Sigmoid colon (tissue), 7 donors: ENCODE data around the gene PLK3. TPM values are rescaled to one million over a fixed set of nuclear protein-coding genes. Genes with fewer than 3 reads are reported as not detected.
A peak's percentile ranks its signal among the peaks of the same experiment; 100 is the strongest.

ENCODE experiments used
- DNase-seq: peaks from one replicate; pipeline ENCODE4 v3.0.0-alpha.2; 2019
- H3K27ac ChIP-seq, 4 donors: fragments of 200-600 bp; sonication (generic); one replicate each; pipeline ENCODE4 v1.5.1; 2016 to 2019; ENCODE audit warnings: mild to moderate bottlenecking in 1 of 4
- H3K27me3 ChIP-seq, 3 donors: fragments of 200-600 bp; sonication (generic); one replicate each; pipeline ENCODE4 v1.5.1; 2019; ENCODE audit warnings: mild to moderate bottlenecking in 1 of 3
- H3K36me3 ChIP-seq, 4 donors: fragments of 200-600 bp; sonication (generic); one replicate each; pipeline ENCODE4 v1.5.1; 2016 to 2019
- H3K4me1 ChIP-seq, 4 donors: fragments of 200-600 bp; sonication (generic); one replicate each; pipeline ENCODE4 v1.5.1; 2017 to 2019
- H3K4me3 ChIP-seq, 4 donors: fragments of 200-600 bp; sonication (generic); one replicate each; pipeline ENCODE4 v1.5.1; 2017 to 2019; ENCODE audit warnings: mild to moderate bottlenecking in 2 of 4, moderate library complexity in 1 of 4
- H3K9me3 ChIP-seq, 4 donors: fragments of 200-600 bp in 3 of 4; sonication (generic) in 3 of 4; one replicate each; pipeline versions ENCODE4 v1.5.1 to v1.6.1; 2013 to 2019
- EP300 ChIP-seq, 4 donors: sonication (generic); formaldehyde crosslinking; IDR thresholded peaks; one replicate each; pipeline ENCODE4 v1.6.1; 2017; ENCODE audit warnings: antibody characterized with exemption in 4 of 4
- POLR2A ChIP-seq, 2 donors: fragments of 450-650 bp; IDR thresholded peaks; one replicate each; pipeline ENCODE4 v1.6.1; 2016; ENCODE audit warnings: antibody characterized with exemption in 2 of 2, mild to moderate bottlenecking in 2 of 2, moderate library complexity in 2 of 2
- POLR2AphosphoS5 ChIP-seq, 4 donors: sonication (generic); formaldehyde crosslinking; IDR thresholded peaks; one replicate each; pipeline ENCODE4 v1.6.1; 2017; ENCODE audit warnings: antibody characterized with exemption in 4 of 4
- WGBS, 2 donors: extraction: QIAGEN DNeasy Blood & Tissue Kit; methylation state at CpG; one replicate each; pipeline ENCODE4 v1.1.7; 2013; 5-methylcytosine and 5-hydroxymethylcytosine counted together
- intact Hi-C: fragments of 100-400 bp; cut with DNase I; formaldehyde crosslinking; loops from one replicate; pipeline ENCODE4 v1.15.1; 2023
- polyA plus RNA-seq, 3 donors: library from polyadenylated mRNA; stranded (reverse); fragments of 200-250 nt; gene quantifications; one replicate each; pipeline ENCODE4 v1.2.3, GENCODE V29; 2013
- total RNA-seq, 4 donors: library from RNA; depleted of rRNA; stranded (reverse); fragments of >200 nt; gene quantifications; one replicate each; pipeline ENCODE4 v1.1.0, GENCODE V29; 2016
- TF ChIP-seq, protein P1 (sequence below), 4 experiments: fragments of 450-650 bp in 3 of 4; fragments of 200-600 bp in 1 of 4; IDR thresholded peaks; one replicate each; pipeline ENCODE4 v1.5.1; 2016 to 2019; ENCODE audit warnings: antibody characterized with exemption in 4 of 4, mild to moderate bottlenecking in 3 of 4, moderate library complexity in 2 of 4
- donor health status: healthy with polysubstance abuse.
- donor health status: Bipolar disorder and iron deficiency.
- donor health status: healthy.

PLK3 gene
- total and polyA plus RNA-seq, 7 donors: 7.2 to 28.1 (median 10.2) TPM

GRCh38 chr1:44806025-44806703 is 6.0 kb downstream of the PLK3 start:
- H3K9me3 ChIP-seq: no peaks in the 10 kb centered on the region
- H3K36me3 ChIP-seq: peaks cover 0 to 40% (median 10%) of the 10 kb centered on the region in 4 donors
- H3K27ac ChIP-seq: peak overlapping the region; percentile 88 to 98 (median 95)
- WGBS, 2 donors: 96 to 97% methylated on average over 70 of the region's 70 CpGs
- TF ChIP-seq EP300 (IDR thresholded peaks at IDR 0.05) (no peak), POLR2A (IDR thresholded peaks at IDR 0.05) (no peak), POLR2AphosphoS5 (IDR thresholded peaks at IDR 0.05) (no peak)
- TF ChIP-seq, protein P1, sequence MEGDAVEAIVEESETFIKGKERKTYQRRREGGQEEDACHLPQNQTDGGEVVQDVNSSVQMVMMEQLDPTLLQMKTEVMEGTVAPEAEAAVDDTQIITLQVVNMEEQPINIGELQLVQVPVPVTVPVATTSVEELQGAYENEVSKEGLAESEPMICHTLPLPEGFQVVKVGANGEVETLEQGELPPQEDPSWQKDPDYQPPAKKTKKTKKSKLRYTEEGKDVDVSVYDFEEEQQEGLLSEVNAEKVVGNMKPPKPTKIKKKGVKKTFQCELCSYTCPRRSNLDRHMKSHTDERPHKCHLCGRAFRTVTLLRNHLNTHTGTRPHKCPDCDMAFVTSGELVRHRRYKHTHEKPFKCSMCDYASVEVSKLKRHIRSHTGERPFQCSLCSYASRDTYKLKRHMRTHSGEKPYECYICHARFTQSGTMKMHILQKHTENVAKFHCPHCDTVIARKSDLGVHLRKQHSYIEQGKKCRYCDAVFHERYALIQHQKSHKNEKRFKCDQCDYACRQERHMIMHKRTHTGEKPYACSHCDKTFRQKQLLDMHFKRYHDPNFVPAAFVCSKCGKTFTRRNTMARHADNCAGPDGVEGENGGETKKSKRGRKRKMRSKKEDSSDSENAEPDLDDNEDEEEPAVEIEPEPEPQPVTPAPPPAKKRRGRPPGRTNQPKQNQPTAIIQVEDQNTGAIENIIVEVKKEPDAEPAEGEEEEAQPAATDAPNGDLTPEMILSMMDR (IDR thresholded peaks at IDR 0.05): no peak
- no peaks in the 10 kb centered on the region for H3K27me3 ChIP-seq
- no peak overlapping the region for H3K4me3 ChIP-seq
- intact Hi-C loops: loop anchor here (10.0 kb wide), 1 partner anchor 689 kb away; the partner anchor contains the start of gene TESK2
- peak; percentile 70 for DNase-seq
- peaks cover 0 to 80% (median 54%) of the 10 kb centered on the region in 4 donors for H3K4me1 ChIP-seq

DNA sequence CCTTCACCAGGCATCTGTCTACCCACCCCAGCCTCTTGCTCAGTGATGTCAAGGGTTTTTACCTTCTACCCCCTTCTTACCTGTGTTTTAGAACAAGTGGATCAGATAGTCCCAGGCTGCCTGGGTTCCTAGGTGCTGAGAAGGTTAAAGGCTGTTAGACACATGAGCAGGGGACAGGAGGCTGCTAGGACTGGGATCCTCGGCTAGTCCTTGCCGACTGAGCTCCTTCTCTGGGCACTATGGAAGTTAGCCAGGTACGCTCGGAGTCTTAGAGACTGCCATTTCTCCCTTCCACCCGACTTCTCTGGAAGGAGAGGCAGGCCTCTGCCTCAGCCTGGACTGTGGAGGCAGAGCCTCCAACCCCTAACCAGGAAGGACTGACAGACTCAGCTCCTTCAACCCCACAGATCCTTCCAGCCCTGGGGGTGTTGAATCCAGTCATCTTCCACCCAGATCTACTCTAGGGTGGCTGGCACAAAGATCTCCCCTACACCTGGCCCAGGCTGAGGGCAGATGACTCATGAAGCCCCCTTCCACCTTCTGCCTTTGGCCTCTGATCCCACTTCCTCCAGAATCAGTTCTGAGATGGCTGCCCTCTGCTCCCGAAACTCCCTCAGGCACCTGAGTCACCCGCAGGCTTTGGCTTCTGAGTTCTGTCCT is 6.7 kb downstream of the PLK3 start, which contains the start of gene DYNLT4:
Gene DYNLT4, minus strand, starts transcription at position 648 of the 660 bp plus-strand sequence. CDS start 683 bp downstream, outside the sequence.
- DNase-seq: no peak
- WGBS, 2 donors: 62 to 67% methylated on average over 7 of the region's 7 CpGs
- Histone ChIP-seq H3K27ac (peak within 1 kb of the TSS; percentile 88 to 98 (median 95)), H3K4me1 (peaks cover 0 to 79% (median 52%) of the 10 kb centered on the region in 4 donors), H3K9me3 (no peaks in the 10 kb centered on the region), H3K27me3 (no peaks in the 10 kb centered on the region), H3K36me3 (peaks cover 0 to 40% (median 10%) of the 10 kb centered on the region in 4 donors), H3K4me3 (peak within 1 kb of the TSS in 2 of 4 donors; percentile 23 to 35)
- TF ChIP-seq POLR2AphosphoS5 (IDR thresholded peaks at IDR 0.05) (peak in 3 of 4 donors; percentile 44 to 58 (median 49)), POLR2A (IDR thresholded peaks at IDR 0.05) (no peak)
- TF ChIP-seq, protein P1 (IDR thresholded peaks at IDR 0.05): no peak
- intact Hi-C loops: loop anchor here (10.0 kb wide), 1 partner anchor 688 kb away; the partner anchor contains the start of gene TESK2

- TF ChIP-seq POLR2A (IDR thresholded peaks at IDR 0.05): peak in 1 of 2 donors; percentile 11
- TF ChIP-seq POLR2AphosphoS5 (IDR thresholded peaks at IDR 0.05): peak; percentile 16 to 89 (median 48)
- TF ChIP-seq, protein P1 (IDR thresholded peaks at IDR 0.05): no peak
- peak in 1 of 4 donors; percentile 67 for TF ChIP-seq EP300 (IDR thresholded peaks at IDR 0.05)
- Histone ChIP-seq H3K27ac (peak overlapping the region; percentile 88 to 98 (median 95)), H3K36me3 (peaks cover 0 to 39% (median 10%) of the 10 kb centered on the region in 4 donors), H3K4me3 (peak overlapping the region in 2 of 4 donors; percentile 23 to 35), H3K27me3 (no peaks in the 10 kb centered on the region), H3K9me3 (no peaks in the 10 kb centered on the region), H3K4me1 (peaks cover 0 to 79% (median 50%) of the 10 kb centered on the region in 4 donors)
- peak; percentile 98 for DNase-seq
- intact Hi-C loops: loop anchor here (10.0 kb wide), 1 partner anchor 687 kb away; the partner anchor contains the start of gene TESK2
- 3 to 6% methylated on average over 16 of the region's 16 CpGs for WGBS, 2 donors
Observed at GRCh38 chr1:44807364-44808062, 7.3 kb downstream of the PLK3 start.

DNA sequence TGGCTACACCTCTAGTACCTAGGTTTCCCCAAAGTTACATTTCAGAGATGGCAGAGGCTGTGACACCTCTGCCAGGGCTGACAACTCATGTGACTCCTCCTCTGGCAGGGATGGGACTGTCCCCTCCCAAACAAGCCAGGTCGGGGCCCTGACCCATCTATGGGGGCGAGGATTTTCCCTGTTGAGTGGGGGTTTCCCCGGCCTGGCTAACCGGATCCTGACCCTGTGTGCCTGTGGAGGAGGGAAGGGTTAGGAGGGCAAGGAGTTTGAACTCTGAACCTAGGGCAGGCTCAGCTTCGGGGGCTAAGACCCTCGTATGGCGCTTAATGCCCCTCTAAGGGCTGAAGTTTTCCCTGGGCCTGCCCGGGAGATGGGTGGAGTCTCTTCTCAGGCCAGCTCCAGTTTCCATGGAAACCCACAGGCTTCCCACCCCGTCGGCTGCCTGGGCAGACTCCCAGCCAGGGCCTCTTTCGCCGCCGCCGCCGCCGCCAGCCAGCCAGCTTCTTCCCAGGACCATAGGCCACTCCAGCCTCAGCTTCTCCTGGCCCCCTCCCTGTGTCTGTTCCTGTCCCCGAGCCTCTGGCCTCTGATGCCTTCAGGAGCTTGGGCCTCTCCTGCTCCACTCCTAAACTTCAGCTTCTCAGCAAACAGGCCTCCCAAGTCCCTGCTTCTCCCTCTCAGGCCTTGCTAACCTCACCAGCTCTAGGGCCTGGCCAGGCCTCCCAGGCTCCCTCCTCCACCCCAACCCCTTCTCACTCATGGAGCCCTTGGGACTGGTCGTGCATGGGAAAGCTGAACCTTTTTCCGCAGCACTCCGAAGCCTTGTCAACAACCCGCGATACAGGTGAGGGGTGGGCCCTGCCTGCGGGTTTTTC is 8.1 kb downstream of the PLK3 start, which contains the start of gene BTBD19:
Gene BTBD19, plus strand, starts transcription at position 461 of the 875 bp plus-strand sequence. Its CDS starts 298 bp downstream, at position 759.
- Histone ChIP-seq H3K9me3 (no peaks in the 10 kb centered on the region), H3K4me1 (peaks cover 0 to 79% (median 57%) of the 10 kb centered on the region in 4 donors), H3K27me3 (no peaks in the 10 kb centered on the region), H3K36me3 (peaks cover 0 to 31% (median 10%) of the 10 kb centered on the region in 4 donors), H3K4me3 (peak within 1 kb of the TSS; percentile 13 to 35 (median 26)), H3K27ac (peak within 1 kb of the TSS; percentile 88 to 98 (median 95))
- 40 to 51% methylated on average over 23 of the region's 23 CpGs for WGBS, 2 donors
- TF ChIP-seq, protein P1 (IDR thresholded peaks at IDR 0.05): no peak
- peak in 3 of 4 donors; percentile 13 to 50 (median 47) for TF ChIP-seq POLR2AphosphoS5 (IDR thresholded peaks at IDR 0.05)
- intact Hi-C loops: loop anchor here (10.0 kb wide), 1 partner anchor 687 kb away; the partner anchor contains the start of gene TESK2
- peak; percentile 94 for DNase-seq
